Thymus (tissue), 11 donors: ENCODE results near the gene BCAR3. TPM values are rescaled to one million over a fixed set of nuclear protein-coding genes. Genes with fewer than 3 reads are reported as not detected.
A peak's percentile ranks its signal among the peaks of the same experiment; 100 is the strongest.

ENCODE experiments used
- DNase-seq, 9 donors: peaks; one replicate each; pipeline ENCODE4 v3.0.0-alpha.2; 2013; ENCODE audit warnings: low spot score in 9 of 9, low read depth in 6 of 9, missing footprints in 1 of 9
- H3K27ac ChIP-seq, 2 donors: one replicate each; pipeline ENCODE4 v1.5.1; 2013; ENCODE audit warnings: control low read depth in 1 of 2, low read depth in 1 of 2, low read length in 1 of 2, mild to moderate bottlenecking in 1 of 2, moderate library complexity in 1 of 2
- H3K27me3 ChIP-seq, 2 donors: one replicate each; pipeline ENCODE4 v1.5.1; 2013; ENCODE audit warnings: low read length in 1 of 2; ENCODE audit not compliant: control insufficient read depth in 2 of 2, insufficient read depth in 1 of 2
- H3K36me3 ChIP-seq, 2 donors: one replicate each; pipeline ENCODE4 v1.5.1; 2013; ENCODE audit warnings: low read length in 1 of 2, mild to moderate bottlenecking in 1 of 2, moderate library complexity in 1 of 2; ENCODE audit not compliant: control insufficient read depth in 2 of 2, insufficient read depth in 2 of 2
- H3K4me1 ChIP-seq, 2 donors: one replicate each; pipeline ENCODE4 v1.5.1; 2013; ENCODE audit warnings: low read length in 2 of 2; ENCODE audit not compliant: control insufficient read depth in 2 of 2, insufficient read depth in 2 of 2
- H3K4me3 ChIP-seq, 2 donors: one replicate each; pipeline ENCODE4 v1.5.1; 2013; ENCODE audit warnings: low read length in 2 of 2, control low read depth in 1 of 2, mild to moderate bottlenecking in 1 of 2
- H3K9me3 ChIP-seq, 2 donors: one replicate each; pipeline ENCODE4 v1.5.1; 2013; ENCODE audit warnings: low read length in 1 of 2, mild to moderate bottlenecking in 1 of 2; ENCODE audit not compliant: control insufficient read depth in 2 of 2, insufficient read depth in 1 of 2
- WGBS: extraction: QIAGEN DNeasy Blood & Tissue Kit; methylation state at CpG from one replicate; pipeline ENCODE4 v1.1.7; 2013; 5-methylcytosine and 5-hydroxymethylcytosine counted together
- polyA plus RNA-seq: library from polyadenylated mRNA; stranded (reverse); fragments of 200-250 nt; gene quantifications from one replicate; pipeline ENCODE4 v1.2.3, GENCODE V29; 2013
- total RNA-seq: library from RNA; stranded (reverse); fragments of 120-200 nt; gene quantifications from one replicate; pipeline ENCODE4 v1.2.4, GENCODE V29; 2013
- donor health status: healthy.

The BCAR3 gene
- total and polyA plus RNA-seq, 2 donors = 7.9 to 10.5 TPM

DNA sequence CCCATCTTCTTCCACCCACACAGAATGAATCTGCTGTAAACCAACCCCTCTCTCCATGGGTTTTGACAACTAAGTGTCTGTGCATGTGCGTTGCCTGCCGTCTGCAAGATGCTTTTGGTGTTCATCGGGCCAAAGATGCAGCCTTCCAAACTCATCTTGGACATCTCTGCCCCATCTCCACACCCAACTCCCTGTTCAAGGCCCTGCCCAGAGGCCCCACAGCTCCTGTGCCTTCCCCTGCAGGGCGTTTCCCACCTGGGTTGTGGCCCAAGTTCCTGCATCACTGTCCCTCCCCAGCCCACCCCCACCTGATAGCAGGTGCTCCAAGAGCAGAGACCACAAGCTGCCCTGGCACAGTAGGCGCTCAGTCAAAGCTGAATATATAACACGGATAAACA, 103.2 kb downstream of the BCAR3 start:
- DNase-seq = no peak

DNA sequence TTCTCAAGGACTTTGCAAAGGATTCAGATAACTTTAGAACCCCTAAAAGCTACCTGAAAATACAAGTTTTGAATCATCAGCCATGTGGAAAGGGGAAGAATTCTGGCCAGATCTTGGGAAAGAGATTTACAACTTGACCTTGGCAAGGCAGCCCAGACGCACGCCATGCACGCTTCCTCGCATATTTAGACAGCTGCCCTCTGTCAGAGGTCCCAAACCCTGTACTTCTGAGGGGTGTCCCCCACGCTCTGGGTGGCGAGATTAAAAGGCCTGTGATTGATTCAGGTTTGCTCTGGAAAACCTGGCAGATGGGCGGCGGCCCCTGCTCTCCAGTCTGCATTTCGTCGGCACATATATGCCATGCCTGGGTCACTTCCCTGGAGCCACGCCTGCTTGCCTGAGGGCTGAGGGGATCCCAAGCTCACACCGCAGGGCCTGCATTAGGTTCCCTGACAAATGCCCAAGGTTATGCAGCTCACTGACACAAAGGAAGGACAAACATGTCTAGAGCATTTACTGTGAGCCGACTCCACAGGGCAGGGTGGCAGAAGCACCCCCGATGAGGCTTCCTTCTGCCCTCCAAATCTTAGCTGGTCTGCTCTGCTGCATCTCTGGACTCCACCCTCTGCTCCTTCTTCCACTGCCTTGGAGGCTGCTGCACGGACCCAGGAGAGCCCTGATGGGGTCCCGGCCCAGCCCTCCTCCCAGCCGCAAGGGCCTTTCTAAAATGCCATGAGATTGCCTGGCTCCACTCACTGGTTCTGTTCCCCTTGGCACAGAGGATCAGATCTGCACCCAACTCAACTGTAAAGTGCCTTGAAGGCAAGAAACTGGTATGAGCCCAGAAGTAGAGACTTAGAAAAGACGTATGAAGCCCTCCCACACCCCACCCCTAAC, 103.9 kb downstream of the BCAR3 start:
- peaks cover 0 to 5% of the 10 kb centered on the region in 2 donors for H3K36me3 ChIP-seq
- no peak overlapping the region for H3K27ac ChIP-seq
- 88% methylated on average over 18 of the region's 18 CpGs for WGBS

More for the DNA sequence above, 103.2 kb downstream of the BCAR3 start:
- Histone ChIP-seq H3K36me3 (peaks cover 0 to 6% of the 10 kb centered on the region in 2 donors), H3K4me3 (no peak overlapping the region), H3K9me3 (no peaks in the 10 kb centered on the region), H3K4me1 (peaks cover 0 to 4% of the 10 kb centered on the region in 2 donors), H3K27ac (no peak overlapping the region), H3K27me3 (no peaks in the 10 kb centered on the region)
- 96% methylated on average over 6 of the region's 6 CpGs for WGBS

DNA sequence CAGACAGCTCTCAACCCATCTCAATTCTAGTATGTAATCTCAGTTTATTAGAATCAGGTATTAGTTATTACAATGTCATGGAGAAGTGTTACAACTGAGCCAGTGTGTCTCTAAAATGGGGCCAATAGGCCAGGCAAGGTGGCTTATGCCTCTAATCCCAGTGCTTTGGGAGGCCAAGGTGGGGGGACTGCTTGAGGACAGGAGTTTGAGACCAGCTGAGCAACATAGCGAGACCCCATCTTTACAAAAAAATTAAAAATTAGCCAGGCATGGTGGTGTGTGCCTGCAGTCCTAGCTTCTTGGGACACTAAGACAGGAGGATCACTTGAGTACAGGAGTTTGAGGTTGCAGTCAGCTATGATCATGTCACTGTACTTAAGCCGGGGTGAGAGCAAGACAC, 104.9 kb downstream of the BCAR3 start:
- Histone ChIP-seq H3K4me3 (no peak overlapping the region), H3K27ac (peak overlapping the region in 1 of 2 donors; percentile 30), H3K4me1 (peaks cover 0 to 4% of the 10 kb centered on the region in 2 donors), H3K36me3 (peaks cover 0 to 3% of the 10 kb centered on the region in 2 donors), H3K9me3 (no peaks in the 10 kb centered on the region), H3K27me3 (no peaks in the 10 kb centered on the region)
- WGBS = over 99% methylated on average over 2 of the region's 2 CpGs
- no peak for DNase-seq

More for the DNA sequence above, 103.9 kb downstream of the BCAR3 start:
- Histone ChIP-seq H3K27me3 (no peaks in the 10 kb centered on the region), H3K4me3 (no peak overlapping the region), H3K9me3 (no peaks in the 10 kb centered on the region), H3K4me1 (peaks cover 0 to 4% of the 10 kb centered on the region in 2 donors)
- no peak for DNase-seq

DNA sequence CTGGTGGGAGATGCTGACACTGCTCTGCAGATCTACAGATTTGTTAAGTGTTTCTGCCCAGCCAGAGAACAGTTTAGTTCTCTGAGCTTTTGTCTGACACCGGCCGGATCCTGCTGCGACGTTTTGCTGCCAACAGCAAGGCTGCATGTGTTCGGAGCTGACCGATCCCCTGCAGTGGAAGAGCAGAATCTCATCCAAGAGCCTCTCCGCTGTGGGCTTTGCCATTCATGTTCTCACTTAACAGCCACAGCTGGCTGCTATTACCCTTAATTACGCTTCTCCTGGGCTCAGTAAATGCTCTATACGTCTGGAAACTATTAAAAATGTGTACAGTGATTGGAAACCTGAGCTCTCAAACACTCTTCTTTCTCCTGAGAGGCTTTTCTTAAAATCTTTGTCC, 105.3 kb downstream of the BCAR3 start:
- peak overlapping the region in 1 of 2 donors; percentile 30 for H3K27ac ChIP-seq
- no peaks in the 10 kb centered on the region for H3K27me3 ChIP-seq
- H3K9me3 ChIP-seq = no peaks in the 10 kb centered on the region
- peaks cover 0 to 3% of the 10 kb centered on the region in 2 donors for H3K36me3 ChIP-seq
- WGBS = 92% methylated on average over 9 of the region's 9 CpGs
- peaks cover 0 to 4% of the 10 kb centered on the region in 2 donors for H3K4me1 ChIP-seq
- DNase-seq = no peak
- H3K4me3 ChIP-seq = no peak overlapping the region

DNA sequence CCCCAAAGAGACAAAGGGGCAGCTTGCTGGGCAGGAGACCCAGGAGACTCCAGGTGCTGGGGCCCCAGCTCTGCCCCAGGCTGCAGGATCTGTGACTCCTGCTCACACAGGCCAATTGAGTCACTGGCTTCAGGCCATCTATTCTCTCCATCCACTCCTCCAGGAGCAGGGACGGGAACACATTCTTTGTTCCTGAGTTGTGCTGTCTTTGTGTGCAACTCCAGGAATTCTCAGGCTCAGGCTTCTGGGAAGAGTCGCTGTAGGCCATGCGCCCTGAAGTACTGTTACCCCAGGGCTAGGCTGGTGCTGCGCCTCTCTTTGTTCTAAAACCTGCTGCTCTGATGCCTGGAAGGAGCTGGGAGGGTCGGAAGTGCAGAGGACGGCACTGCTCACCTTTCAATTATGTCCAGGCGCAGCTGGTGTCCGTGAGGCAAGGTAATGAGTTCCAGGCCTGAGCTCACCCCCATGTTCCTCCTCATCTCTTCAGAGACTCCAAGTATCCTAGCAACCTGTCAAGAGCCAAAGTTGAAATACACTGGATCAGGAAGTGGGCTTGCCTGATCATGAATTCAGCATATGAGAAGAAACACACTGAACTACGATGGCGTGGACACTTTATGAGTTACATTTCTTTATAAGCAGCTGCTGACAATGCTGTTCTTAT, 105.9 kb downstream of the BCAR3 start:
- Histone ChIP-seq H3K4me3 (no peak overlapping the region), H3K36me3 (peaks cover 0 to 3% of the 10 kb centered on the region in 2 donors), H3K9me3 (no peaks in the 10 kb centered on the region), H3K27me3 (no peaks in the 10 kb centered on the region), H3K27ac (peak overlapping the region in 1 of 2 donors; percentile 24), H3K4me1 (peaks cover 0 to 4% of the 10 kb centered on the region in 2 donors)
- no peak for DNase-seq
- 95% methylated on average over 10 of the region's 10 CpGs for WGBS

DNA sequence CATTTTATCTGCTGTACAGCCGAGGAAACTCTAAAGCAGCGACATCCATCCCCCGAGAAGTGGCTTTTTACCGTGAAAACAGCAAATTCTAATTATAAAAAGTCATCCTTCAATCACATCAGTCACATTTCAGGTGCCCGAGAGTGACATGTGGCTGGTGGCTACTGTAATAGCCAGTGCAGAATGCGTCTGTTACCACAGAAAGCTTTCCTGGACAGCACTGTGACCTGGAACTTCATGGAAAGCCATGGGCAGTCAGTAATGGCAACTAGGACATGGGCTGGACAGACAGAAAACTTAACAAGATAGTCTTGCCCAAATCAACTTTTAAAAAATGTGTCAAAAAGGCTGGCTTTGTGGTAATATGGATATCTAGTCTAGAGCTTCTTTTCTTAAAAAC, 106.6 kb downstream of the BCAR3 start:
- Histone ChIP-seq H3K27ac (no peak overlapping the region), H3K27me3 (no peaks in the 10 kb centered on the region), H3K9me3 (no peaks in the 10 kb centered on the region), H3K4me1 (peaks cover 0 to 4% of the 10 kb centered on the region in 2 donors), H3K4me3 (no peak overlapping the region), H3K36me3 (peaks cover 0 to 5% of the 10 kb centered on the region in 2 donors)
- no peak for DNase-seq
- WGBS = 98% methylated on average over 6 of the region's 6 CpGs

DNA sequence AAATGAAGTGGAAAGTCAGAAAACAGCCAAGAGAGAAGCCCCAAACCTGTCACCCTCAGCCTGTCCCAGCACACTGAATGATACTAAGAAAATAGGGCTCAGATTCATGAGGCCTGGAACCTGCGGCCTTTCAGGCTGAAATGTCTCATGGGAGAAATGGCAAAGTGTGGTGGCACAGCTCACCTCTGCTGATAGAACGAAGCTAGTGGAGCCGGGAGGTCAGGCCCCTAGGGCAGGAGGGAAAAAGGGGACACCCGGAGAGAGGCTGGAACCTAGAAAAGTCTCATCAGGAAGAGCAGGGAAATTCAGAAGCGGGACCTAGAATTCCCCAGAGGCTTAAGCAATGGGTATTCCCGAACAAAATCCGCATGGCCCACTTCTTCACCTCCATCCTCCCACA, 107.1 kb downstream of the BCAR3 start:
- H3K4me3 ChIP-seq = no peak overlapping the region
- H3K9me3 ChIP-seq = no peaks in the 10 kb centered on the region
- peaks cover 0 to 4% of the 10 kb centered on the region in 2 donors for H3K4me1 ChIP-seq
- WGBS = 97% methylated on average over 7 of the region's 7 CpGs
- H3K27me3 ChIP-seq = no peaks in the 10 kb centered on the region
- DNase-seq = no peak
- H3K36me3 ChIP-seq = peaks cover 0 to 5% of the 10 kb centered on the region in 2 donors
- H3K27ac ChIP-seq = no peak overlapping the region

DNA sequence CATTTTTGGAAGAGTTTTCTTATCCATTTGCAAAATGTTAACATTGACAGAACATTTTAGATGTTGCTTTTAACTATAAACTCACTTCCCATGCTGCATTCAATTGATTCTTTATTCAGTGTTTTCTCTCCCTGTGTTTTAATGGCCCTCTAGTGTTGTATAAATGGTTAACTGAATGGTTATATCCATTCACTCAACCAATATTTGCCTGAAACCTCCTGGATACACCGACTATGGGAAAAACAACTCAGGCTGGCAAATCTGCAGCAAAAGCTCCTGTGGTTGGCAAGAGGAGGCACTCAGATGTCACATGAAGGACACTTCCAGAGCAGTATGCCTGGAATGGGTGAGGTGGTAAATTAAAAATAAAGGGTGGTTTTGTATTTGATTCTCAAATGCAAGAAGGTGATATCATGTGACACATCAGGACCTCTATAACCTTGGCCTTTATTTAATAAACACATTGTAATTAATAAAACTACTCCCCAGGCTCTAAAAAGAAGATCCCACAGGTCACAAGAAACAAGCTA, 107.6 kb downstream of the BCAR3 start:
- peaks cover 0 to 5% of the 10 kb centered on the region in 2 donors for H3K36me3 ChIP-seq
- no peak overlapping the region for H3K4me3 ChIP-seq
- no peaks in the 10 kb centered on the region for H3K9me3 ChIP-seq
- no peak overlapping the region for H3K27ac ChIP-seq
- no peak for DNase-seq
- no peaks in the 10 kb centered on the region for H3K27me3 ChIP-seq
- H3K4me1 ChIP-seq = peaks cover 0 to 4% of the 10 kb centered on the region in 2 donors
- WGBS = 96% methylated on average over 1 of the region's 1 CpG
